Measurements from ENCODE around the gene GRIK3.

GRIK3 gene

DNA sequence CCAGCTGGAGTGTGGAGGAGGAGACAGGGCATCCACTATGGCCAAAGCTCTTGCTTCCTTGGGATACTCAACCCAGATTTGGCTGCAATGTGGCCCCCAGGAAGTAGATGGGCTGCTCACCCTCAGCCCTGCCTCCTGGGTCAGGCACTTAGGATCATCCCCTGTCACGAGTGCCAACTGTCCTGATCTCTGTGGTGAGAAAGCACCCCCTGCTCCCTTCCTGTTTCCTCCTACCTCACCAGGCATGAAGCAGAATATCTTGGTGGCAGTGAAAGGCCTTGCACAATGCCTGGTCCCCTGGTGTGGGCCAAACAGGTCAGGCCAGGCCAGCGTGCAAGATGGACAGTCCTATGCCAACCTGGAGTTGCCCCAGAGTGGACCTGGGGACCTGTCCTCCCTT lies 211.7 kb downstream of the GRIK3 start:
- DNase-seq (ENCODE audit: low spot score), result no peak

DNA sequence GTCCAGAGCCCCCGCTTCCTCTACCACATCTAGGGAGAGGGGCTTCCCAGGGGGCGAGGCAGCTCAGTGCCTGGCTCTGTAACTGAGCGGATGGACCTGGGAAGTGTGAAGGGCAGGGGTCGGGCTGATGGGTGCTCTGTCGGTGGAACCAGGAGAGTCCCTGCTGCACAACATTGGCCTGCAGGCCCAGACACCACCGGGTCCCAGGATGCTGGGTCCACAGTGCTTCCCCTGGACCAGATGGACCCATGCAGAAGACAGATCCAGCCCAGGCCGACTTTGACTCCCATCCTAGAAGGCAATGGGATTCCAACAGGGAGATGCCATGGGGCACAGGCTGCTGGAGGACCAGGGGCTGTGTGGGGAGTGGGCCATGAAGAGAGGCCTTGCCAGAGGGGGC lies 212.9 kb downstream of the GRIK3 start:
- no peak for DNase-seq (ENCODE audit: low spot score)

DNA sequence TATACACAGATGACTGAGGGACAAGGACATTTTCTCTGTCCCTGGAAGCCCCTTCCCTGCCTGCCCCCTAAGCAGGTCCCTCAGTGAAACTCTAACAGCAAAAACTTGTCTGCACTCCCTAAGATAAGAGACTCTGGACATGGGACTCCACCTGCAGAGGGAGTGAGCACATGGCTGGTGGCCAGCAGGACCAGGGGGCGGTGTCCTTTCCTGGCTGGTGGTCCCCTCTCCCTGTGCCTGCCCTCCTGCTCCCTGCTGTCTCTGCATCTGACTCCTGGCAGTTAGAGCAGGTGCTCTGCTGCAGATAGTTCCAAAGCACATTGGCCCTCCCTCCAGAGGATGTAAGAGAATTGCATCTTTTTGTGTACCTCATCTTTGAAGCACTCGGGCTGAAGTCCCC lies 215.5 kb downstream of the GRIK3 start:
- DNase-seq (ENCODE audit: low spot score), result no peak

DNA sequence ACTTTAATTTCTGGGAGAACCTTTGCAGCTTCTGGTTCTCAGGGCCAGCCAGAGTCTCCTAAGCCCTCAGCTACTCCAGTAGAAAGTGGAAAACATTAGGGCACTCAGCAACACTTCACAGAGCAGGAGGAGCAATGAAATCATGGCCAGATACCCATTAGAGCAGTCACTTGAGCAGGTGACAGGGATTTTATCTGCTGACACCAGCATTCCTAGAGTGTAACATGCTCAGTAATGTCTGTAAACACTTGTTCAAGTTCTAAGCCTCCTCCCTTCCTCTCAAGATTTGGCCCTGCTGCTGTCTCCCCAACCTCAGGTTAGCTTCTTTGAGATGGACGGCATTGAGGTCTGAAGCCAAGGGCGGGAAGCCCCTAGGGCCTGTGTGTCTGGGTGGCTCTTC lies 218.0 kb downstream of the GRIK3 start:
- no peak for DNase-seq (ENCODE audit: low spot score)

DNA sequence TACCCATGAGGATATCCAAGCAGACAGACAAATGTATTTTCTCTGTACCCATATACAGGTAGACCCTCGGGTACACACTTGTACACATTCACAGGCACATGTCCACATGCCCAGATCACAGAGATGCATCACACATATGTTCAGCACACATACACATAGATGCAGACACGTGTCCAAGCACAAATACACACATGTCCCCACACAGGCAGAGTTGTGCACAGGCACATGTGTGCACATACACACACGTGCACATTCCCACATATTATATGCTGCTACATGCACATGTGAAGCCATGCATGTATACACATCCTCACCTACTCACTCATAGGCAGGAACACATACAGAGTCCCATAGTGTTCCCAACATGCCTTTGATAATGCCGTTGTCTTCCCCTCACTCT lies 219.5 kb downstream of the GRIK3 start:
- no peak for DNase-seq (ENCODE audit: low spot score)

DNA sequence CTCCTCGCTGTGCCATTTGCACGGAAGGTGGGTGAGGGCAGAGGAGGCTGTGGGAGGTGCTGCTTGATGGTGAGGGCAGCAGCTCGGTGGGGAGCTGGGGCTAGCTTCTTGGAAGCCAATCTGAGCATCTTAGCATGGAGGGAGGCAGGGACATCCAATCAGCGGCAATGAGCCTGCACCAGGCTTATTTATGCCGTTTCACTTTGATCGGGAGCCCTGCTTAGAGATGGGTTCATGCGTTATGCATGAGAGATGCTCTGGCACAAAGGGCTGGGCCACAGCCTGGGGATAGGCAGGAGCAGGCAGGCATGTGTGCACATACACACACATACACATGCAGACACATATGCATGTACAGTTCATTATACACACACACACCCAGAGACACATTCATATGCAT lies 220.2 kb downstream of the GRIK3 start:
- no peak for DNase-seq (ENCODE audit: low spot score)

DNA sequence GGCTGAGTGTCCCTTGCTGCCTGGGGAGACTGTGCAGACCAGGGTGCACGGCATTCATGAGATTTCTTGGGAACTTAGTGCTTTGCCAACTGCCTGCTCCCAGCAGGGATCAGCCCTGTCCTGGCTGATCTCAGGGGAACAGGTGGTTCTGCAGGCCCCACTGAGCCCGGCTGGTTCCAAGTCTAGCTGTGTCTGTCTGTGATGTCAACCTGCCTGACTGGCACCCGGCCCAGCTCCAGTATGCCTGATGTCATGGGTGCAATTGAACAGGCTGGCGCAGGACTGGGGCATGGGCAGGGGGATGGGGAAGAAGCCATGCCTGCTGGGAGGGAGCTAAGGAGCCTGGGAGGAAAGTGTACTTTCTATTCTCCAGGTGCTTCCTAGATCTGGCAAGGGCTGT lies 227.1 kb downstream of the GRIK3 start:
- DNase-seq (ENCODE audit: low spot score), result no peak

DNA sequence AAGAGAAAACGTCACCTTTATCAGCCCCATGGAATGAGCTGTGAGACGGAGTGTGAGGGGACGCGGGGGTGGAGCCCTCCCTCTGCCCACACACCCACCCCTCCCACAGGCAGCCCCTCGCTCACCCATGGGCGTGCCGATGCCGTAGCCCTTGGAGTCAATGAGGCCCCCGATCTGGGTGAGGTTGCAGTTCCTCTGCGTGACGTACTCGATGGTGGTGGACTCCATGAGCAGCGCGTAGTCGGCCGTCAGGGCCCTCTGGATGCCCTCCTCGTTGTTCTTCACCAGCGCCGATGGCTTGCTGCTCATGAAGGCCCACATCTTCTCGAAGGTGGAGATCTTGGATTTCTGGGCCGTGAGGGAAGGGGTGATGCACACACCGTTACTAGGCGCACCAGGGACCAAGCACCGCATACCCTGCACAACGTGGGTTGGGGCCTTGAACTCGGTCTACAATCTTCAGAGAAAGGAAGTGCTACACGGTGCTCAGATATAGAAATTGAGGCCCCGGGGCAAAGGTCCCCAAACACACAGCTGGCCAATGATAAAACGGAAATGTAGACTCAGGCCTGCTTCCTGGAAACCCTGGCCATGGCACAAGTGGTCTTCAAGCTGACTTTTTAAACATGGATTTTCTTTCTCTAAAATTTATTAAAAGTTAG lies 228.2 kb downstream of the GRIK3 start:
- DNase-seq (ENCODE audit: low spot score), result no peak

DNA sequence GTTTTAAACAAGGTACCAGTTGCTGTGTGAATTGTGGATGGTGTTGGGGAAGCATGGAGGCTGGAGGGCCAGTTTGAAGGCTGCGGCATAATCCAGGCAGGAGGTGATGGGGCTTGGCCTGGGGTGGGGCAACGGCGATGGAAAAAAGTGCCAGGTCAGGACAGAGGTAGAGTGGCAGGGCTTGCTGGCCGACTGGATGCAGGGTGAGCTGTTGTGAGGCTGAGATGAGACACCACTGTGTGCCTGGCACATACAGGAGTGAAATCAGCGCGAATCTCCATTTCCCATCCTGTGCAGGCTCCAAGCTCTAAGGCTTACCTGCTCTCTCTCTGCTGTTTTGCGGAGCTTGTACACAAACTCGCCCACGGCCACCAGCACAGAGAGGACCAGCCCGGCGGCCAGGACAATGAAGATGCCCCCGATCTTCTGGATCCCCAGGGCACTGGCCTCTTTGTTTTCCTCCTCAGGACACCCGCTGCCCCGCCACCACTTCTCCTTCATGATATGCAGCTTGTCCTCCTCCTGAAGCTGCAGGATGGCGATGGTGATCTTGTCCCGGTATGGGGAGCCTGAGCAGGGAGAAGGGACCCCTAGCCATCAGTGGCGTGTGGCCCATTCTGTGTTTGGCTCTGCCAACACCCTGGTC lies 229.5 kb downstream of the GRIK3 start:
- DNase-seq (ENCODE audit: low spot score), result no peak

DNA sequence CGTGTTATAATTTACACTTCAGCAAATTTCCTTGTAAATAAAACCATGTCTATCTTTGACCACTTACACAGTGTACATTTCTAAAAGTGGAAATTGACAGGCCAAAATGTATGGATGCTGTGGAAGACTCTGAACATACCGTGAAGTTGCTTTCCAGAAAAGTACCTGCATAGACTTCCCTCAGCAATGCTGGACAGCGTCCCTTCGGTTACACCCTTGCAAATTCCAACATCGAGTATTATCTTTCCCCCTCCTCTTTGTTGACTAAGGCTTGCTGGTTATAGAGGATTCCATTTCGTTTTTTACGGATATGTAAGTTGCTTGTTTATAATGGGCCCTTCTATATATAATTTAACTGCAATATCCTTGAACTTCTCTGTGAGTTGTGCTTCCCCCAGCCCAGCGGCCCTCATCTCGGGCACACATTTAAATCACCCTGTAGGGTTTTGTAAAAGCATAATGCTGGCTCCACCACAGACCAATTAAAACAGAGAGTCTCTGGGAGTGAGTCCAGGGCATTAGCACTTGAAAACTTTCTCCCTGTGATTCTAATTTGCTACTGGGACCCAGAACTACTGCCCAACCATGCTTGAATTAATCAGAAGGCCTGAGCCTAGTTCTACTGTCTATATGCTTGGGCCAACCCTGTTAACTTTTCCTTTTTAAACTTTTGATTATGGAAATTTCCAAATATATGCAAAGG lies 230.3 kb downstream of the GRIK3 start:
- DNase-seq (ENCODE audit: low spot score), result no peak

DNA sequence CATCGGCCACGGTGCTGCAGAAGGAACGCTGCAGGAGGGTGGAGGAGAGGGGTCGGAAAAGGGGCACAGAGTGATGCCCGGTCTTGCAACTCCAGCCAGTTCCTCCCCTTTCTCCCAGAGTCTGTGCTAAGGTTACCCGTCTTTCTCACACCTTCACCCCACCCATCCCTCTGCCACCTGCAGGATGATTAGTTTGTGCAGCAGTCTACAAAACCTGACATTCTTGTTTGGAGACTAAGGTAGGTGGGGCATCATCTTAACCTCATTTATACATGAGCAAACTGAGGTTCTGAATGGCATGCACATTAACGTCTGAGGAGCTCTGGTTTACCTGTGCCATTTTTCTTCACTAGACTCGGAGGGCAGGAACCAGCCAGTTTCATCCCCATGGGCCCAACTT lies 232.3 kb downstream of the GRIK3 start:
- DNase-seq (ENCODE audit: low spot score), result no peak

DNA sequence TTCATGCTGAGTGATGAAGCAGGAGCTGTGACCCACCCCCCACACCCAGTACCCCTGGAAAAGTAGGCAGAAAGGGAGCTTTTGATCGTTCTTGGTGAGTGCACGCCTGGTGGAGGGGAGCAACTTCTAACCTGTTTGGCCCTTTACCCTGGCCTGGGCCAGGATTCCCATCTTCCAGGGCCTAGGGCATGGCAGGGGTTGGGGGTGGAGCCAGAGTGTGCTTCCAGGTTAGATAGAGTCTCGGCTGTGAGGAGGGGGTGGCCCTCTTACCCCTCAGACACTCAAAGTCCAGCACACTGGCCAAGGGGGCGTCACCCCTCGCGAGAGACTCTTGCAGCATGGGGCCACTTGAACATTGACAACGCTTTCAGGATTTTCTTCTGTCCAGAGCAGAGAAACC lies 236.6 kb downstream of the GRIK3 start:
- no peak for DNase-seq (ENCODE audit: low spot score)

DNA sequence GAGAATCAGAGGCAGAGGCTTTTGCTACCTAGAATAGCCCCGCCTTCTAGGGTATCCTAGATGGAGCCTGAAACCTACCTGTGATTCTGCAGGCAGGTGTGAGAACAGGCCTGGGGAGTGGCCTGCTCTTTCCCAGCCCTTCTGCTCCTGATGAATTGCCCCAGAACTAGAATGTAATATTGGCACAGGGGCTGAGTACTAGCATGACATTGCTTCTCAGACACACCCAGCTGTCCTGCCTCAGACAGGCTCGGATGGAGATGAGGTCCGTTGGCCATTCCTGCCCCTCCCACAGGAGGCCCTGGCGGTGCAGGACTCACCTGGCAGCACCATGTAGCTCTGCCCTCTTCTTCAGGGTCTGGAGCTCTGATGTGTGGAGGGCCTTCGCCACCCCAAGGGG lies 237.6 kb downstream of the GRIK3 start:
- DNase-seq (ENCODE audit: low spot score), result no peak

DNA sequence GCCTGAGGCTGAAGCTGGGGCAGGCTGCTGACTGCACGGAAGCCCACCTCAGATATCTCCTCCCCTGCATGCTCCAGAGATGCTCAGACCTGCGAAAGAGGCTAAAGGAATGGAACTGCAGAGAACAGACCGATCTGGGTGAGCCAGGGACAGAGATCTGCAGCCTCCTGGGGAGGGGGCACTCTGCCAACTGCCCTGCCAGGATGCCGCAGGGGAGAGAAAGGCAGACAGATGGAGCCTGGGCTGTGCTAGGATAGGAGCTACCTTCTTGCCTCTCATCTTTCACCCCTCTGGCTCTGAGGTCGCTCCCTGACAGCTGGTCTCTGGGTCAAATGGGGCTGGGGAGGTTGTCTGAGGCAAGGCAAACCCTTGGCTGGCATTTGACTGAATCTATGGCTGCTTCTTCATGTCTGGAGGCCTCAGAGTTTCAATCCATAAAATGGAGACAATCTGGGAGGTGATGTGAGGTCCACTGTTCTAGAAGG lies 238.2 kb downstream of the GRIK3 start:
- DNase-seq (ENCODE audit: low spot score), result no peak

DNA sequence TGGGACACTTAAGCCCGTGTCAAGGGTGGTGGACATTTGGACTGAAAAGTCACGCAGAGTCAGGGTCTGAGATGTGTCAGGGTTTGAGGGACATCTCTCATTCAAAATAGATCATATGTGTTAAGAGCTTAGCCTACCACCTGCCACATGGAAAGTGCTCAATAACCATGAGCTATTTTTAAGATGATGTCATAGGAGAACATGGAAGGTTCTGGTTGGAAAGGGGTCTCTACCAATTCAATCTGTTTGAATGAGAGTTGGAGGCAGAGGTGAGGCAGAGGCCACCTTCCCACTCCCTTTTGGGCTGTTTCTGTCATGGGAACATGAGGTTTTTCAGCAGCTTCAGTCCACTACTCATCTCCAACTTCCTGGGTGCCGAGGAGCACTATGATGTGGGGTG lies 239.9 kb downstream of the GRIK3 start:
- no peak for DNase-seq (ENCODE audit: low spot score)

DNA sequence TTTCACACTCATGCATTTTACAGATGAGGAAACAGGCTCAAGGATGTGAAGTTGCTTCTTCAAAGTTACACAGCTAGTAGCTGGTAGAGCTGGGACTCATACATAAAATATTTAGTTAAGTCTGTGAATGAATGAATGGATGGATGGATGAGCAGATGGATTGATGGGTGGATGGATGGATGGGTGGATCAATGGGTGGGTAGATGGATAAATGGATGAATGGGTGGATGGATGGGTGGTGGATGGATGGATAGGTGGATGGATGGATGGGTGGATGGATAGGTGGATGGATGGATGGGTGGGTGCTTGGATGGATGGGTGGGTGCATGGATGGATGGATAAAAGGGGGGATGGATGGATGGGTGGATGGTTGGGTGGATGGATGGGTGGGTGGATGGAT lies 240.9 kb downstream of the GRIK3 start:
- DNase-seq (ENCODE audit: low spot score), result no peak

DNA sequence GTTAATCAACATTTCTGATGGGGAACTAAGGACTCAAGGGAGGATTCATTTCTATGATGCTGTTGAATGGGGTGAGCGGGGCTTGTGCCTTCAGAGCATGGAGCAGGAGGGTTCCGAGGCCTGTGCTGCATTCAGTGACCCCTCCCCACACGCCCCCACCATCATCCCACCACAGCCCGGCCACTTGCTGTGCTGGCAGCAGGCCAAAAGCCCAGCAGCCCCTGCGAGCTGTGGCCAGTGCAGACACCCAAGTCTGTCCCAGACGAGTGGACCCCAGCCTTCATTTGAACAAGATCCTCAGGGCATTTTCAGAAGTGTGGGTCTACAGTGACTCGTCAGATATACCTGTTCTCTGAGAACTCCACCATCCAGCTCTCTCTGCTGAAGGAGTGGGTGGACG lies 242.0 kb downstream of the GRIK3 start:
- no peak for DNase-seq (ENCODE audit: low spot score)

DNA sequence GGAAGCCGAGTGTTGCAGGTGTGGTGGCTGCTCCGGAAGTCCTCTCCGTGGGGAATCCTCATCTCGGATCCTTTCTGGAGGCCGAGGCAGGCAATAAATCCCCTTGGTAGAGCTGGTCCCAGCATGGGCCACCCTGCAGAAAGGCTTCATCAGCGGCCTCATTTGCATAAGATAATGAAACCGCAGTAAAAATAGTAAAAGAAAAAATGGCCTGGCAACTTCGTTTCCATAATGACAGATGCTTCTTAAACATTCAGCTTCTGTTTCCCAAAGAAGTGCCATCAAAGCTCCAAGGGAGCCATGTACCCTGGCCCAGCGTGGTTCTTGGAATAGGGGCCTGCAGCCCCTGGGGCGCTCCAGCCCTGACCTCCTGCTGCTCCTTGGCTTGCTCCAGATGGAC lies 244.1 kb downstream of the GRIK3 start:
- DNase-seq (ENCODE audit: low spot score), result no peak

DNA sequence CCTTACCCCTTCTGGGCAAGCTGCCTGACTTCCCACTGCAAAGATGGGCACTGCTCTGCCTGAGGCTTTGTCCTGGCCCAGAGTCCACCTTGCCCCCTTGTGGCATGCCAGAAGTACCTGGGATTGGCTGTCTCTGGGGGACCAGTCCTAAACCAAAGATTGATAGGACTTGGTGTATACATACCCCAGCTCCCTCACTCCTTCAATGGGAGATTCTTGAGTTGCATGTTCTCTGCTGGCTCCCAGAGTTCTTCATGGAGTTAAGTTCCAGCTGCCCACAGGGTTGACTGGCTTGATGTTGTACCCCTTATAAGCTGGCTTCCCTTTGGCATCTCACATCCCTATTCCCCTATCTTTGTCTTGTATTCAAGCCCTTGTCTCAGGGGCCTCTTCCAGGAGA lies 244.8 kb downstream of the GRIK3 start:
- no peak for DNase-seq (ENCODE audit: low spot score)

DNA sequence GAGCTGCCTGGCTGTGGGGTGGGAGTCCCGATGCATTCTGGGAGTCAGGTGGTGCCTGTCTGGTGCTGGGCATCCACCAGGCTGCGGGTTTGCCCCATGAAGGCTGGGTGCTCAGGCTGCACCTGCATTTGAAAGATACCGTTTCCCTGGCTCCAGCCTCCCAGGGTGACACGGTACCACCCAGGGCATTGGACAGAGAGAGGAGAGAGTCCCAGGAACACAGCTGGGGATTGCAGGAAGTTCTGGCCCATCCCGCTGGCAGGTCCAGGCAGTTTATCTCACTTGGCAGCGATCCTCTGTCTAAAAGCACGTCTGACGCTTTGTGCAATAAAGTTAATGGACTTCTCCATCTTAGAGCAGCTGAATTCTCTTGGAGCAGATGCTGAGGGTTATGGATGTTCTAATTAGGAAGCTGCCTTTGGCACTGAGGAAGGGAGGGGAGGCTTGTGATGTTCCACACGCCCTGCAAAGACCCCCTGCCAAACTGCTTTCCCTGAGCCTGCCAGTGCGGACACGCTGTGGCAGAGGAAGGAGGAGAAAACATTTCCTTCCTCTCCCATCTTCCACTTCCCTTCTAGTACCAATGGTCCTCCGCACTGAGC lies 246.9 kb downstream of the GRIK3 start:
- no peak for DNase-seq (ENCODE audit: low spot score)

DNA sequence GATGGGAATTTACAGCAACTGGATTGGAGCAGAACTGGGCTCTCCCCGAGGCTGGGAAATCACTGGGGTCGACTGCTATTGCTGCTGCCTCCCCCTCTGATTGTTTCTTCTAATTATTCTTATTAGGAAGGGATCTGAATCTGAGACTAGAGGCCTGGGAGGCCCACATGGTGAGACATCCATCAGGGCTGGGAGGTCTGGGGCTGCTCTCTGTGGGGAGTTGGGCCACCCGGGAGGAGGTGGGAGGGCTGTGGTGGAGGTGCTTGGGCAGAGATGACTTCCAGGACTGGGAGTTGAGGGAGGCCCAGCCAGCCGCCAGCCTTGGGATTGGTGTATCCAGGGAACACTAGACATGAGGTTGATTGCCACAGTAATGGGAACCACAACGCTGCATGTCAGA lies 247.9 kb downstream of the GRIK3 start:
- DNase-seq (ENCODE audit: low spot score), result no peak

DNA sequence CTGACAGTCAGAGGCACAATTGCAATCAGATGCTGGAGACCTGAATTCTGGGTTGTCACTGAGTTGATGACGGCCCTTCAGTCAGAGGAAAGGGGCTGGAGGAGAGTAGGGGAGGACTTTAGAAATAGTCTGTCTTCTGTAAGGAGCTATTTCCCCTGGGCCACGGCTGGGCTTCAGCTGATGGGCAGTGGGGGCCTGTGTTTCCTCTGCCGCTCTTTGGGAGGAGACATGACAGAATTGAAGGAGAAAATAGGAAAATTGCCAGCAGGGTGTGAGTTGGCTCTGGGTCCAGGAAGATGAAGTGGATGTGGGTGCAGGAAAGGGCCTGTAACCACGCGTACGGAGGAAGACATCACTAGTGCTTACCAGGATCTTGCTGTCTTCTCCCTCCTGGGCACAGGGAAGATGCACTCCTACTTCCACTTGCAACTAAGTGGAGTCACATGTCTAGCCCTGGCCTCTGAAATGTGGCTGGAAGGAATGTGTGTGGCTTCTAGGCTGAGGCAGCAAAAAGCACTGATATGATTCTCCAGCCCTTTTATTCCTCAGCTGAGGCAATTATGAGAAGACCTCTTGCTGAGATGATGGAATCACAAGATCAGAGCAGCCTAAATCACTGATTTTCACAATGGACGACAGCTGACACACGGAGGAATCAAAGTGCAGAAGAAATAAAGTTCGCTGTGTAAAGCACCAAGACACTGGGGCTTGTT lies 250.0 kb downstream of the GRIK3 start:
- DNase-seq (ENCODE audit: low spot score), result no peak

Data from AG20443 (cell line).